ENCODE results near the gene FBXO31.

FBXO31 gene

DNA sequence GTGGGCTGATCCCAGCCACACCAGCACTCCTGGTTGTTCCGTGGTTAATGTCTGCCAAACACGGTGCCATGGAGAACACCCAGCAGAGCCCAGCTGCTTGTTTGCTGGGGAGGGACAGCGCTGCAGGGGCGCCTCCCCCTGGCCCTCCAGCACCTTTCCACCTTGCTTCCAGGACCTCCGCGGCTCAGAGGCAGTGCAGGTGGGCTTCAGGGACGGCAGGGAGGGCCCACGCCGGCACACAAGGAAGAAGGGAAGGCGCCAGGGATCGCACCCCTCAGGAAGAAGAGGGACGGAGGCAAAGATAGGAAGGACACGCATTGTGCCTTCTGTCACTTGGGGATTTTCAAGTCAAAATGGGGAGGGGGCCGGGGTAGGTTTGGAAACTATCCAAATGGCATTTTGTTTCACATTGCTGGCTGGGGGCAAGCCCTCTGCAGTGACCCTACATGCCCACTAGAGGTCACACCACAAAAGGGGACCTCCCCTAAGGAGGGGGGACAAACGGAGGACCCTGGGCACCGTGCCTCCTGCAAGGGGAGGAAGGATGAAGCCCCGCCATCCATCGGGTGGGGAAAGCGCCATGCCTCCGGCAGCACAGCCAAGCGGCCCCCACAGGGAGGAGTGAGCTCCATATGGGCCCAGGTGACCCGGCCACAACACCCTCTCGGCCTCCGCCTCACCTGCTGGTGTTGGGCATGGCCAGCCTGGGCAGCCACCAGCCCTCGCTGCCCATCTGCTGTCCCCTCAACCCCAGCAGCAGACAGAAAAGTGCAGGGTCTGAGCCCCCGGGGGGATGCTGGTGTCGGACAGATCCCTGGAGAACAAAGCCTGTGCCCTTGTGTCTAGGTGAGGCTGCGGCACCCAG is 58.9 kb downstream of the FBXO31 start:
- peak; percentile 46 for DNase-seq

DNA sequence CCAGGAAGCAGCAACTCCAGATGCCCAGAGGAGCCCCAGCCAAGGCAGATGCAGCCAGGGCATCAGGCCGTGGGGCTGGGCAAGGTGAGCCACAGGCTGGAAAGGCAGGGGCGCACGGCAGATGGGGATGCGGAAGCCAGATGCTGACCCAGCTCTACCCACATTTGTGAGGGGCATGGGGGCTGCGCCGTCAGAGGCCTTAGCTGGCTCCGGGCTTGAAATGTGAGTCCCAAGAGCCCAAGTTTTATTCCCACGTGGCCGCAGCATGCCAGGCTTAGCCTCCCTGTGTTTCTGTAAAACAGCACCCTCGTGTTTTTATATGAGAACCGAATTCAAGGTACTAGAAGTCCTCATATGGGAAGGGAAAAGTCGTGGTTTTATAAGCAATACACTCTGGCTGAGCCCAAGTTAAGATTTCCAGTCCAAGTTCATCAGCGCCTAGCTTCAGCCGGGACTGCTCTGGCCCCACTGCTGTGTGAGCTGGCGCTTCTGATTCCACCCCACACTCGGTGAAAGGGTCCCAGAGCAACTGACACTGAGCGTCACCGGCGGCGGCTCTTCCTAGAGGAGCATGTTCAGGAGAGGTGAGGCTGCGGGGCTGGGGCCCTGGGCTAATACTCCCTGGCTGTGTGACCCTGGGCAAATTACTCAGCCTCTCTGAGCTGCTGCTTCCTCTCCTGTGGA is 59.7 kb downstream of the FBXO31 start:
- DNase-seq: no peak

DNA sequence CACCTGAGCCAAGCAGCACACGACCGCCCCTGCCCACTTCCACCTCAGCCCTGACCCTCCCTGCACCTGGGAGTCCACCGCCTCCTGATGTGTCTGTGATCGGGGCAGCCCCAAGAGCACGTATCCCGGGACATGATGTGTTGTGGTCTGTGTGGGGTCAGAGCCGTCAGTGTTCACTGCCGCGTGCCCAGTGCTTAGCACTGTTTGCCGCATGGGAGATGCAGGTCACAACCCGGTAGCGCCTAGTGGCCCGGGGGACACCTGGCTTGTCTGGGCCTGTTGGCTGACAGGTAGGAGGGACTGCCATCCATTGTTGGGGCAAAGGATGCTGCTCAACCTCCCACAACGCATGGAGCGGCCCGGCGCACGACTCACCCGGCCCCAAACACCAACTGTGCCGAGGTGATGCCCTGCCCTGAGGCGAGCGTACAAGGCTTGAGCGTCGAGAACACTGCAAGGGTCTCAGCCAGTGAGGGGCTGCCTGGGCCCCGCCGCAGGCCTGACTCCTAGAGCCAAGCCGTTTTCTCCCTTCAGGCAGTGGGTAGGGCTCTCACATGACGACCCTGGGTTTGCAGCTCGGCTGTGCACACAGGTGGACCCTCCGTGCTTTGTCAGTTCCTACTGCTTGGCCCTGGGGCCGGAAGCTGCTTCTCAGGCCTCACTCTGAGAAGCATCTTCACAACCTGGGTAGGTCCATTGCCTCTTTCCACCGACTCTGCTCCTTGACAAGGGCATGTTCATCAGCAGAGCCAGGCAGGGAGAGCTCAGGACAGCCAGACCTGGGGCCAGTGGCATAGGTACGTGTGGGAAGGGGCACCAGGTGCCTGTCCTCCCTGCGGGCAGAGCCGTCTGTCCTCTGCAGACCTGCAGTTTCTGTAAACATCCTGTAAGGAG is 60.5 kb downstream of the FBXO31 start:
- DNase-seq: no peak

DNA sequence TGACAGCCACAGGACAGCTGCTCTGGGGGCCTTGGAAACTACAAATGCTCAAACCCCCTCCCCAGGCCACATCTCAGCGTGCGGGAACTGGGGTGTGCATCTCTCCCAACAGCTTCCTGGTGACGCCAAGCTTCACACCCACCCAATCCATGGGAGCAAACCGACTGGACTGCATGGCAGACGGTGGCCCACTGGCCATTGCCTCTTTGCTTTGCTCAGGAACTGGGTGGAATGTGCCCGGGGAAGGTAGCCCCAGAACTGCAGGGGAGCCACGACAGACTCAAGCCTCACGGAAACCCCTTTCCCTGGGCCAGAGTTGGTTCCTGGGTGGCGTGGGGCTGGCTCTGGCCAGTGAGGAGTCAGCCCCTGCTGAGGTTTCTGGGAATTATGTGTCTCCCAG is 61.2 kb downstream of the FBXO31 start:
- no peak for DNase-seq

DNA sequence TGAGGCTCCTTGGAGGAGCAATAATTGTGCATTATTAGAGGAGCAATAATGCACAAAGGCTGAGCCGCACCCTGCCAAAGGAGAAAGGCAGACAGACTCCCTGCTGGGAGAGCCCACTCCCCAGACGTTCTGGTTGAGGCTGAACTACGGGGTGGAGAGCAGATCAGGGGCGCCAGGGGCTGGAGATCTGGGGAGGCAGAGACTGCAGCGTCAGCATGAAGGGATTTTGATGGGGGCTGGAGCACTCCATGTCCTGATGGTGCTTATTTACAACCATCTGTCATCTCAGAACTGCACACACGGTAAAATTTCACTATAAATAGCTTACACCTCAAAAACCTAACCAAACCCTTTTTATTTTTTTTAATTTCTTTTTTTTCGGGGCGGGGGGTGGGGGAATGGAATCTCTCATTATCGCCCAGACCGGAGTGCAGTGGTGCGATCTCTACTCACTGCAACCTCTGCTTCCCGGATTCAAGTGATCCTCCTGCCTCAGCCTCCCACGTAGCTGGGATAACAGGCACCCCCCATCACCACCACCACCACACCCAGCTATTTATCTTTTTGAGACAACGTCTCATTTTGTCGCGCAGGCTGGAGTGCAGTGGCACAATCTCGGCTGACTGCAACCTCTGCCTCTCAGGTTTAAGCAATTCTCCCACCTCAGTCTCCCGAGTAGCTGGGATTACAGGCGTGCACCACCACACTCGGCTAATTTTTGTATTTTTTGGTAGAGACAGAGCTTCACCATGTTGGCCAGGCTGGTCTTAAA is 62.1 kb downstream of the FBXO31 start:
- DNase-seq: no peak

DNA sequence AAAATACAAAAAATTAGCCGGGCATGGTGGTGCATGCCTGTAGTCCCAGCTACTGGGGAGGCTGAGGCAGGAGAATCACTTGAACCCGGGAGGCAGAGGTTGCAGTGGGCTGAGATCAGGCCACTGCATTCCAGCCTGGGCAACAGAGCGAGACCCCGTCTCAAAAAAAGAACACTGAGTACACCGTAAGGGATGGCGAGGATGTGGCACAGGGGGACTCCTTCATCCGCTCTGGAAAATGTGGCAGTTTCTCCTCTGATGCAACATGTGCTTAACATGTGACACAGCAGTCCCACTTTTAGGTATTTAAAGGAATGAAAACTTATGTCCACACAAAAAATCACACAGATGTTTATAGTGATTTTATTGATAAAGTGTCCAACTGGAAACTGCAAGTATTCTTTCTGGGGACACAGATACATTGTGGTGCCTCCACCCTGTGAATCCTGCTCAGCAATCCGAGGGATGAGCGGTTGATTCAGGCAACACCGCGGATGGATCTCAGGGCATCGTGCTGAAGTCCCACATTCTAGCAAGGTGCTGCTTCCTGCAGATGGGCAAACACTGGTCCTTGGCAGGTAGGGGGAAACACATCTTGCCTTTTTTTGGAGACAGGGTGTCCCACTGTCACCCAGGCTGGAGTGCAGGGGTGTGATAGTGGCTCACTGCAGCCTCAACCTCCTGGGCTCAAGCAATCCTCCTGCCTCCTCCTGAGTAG is 62.9 kb downstream of the FBXO31 start:
- no peak for DNase-seq

DNA sequence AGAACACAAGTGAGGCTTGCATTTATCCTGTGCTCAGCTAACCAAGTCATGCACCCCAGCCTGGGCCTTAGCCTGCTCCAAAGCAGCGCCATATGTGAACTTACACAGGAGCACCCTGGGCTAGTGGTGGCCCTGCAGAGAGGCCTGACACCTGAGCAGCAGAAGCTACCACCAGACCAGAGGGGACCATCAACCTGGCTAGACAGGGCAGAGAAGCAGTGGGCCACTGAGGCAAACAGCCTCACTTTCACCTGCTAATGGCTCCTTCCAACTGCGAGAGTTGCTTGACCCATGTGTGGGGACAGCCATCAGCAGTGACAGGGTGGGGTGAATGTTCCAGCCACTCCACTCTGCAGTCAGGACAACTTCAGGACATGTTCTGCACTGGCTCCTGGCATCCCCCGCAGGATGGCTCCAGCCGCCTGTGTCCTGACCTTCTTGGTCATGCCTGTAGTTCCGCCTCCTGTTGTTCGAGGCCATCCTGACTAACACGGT is 63.5 kb downstream of the FBXO31 start:
- DNase-seq: no peak

DNA sequence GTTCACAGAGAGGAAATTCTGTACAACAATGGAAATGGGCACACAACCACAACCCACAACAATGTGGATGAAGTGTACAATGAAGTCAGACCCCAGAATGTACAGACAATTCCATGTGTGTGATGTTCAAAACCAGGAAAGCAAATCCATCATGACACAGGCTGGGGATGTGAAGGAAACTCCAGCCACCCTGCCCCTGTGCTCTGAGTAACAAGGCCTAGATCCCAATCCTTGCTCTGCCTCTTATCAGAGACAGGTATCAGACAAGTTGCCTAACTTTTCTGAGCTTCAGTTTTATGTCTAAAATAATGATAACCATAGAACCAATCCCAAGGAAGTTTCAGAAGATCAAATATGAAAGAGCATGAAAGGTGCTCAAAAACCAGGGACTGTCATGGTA is 64.6 kb downstream of the FBXO31 start:
- DNase-seq: no peak

DNA sequence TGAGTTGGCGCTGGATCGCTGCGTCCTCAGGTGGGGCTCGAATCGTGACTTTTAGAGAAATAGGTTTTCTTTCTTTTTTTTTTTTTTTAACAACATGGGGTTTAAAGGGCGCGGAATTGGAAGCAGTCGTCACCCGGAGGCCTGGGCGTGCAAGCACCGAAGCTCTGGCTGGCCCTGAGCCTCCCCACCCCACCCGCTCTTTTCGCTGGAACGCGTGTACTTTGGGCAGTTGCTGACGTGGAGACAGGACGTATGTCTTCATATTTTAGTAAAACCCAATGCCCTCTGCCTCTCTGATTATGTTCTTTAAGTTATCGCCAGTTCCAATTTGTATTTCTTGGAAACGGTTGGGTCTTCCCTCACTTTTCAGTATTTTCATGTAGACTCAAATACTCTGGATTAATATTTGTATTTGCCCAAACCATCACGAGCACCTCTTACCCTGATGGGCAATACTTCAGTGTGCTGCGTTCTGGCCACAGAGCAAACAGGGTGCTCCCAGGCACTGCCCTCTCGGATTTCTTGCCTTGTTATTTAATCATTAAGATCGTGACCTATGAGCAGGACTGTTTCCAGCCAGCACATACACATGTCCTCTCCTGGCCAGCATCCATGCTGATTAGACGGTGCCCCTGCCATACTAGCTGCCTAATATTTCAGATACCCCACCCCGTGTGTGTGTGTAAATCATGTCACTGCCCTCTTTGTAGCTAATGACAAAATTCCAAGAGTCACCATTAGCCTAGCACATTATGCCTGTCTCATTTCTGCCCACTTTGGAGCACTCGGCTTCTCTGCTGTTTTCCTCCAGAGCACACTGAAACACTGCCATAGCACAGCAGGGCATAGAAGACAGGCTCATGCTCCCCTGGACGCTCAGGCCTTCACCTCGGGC is 65.6 kb downstream of the FBXO31 start:
- peak; percentile 69 for DNase-seq

DNA sequence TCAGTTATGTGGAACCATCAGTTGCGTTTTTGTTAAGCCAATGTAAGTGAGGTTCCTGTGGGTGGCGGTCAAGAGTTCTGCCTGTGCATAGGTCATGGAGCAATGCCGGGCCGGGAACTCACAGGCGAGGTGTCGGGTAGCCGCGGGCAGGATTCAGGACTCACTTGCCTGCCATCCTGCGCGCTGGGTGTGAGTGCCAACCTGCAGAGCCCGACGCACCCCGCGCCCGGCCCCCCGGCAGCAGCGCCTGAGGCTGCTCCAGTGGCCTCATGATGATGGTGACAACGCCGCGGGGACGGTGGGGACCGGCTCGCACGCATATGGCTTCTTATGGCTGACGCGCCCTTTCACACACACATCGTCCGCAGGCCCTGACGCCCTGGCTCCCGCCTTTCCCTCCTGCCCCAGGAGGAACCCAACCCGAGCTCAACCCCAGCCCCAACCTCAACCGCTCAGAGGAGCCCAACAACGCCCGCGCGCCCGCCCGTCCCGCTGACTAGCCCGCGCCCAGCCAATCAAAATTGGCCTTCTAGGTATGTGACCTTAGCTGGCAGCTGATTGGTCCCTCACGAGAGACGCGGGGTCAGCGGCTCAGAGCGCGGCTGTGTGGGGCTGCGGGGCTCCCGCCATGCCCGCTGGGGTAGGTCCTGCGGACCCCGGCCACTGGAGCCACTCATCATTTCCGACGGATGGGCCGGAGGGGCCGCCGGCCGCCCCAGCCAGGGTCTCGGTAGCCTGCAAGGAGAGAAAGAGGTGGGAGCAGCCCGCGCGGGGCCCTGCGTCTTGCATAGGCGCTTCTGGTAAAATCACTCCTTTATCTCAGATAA is 66.4 kb downstream of the FBXO31 start, which contains the start of gene C16orf95:
TSS of gene C16orf95 (minus strand) at position 470 of the 827 bp plus-strand sequence. CDS start at position 320, 150 bp downstream.
- peak; percentile 97 for DNase-seq

DNA sequence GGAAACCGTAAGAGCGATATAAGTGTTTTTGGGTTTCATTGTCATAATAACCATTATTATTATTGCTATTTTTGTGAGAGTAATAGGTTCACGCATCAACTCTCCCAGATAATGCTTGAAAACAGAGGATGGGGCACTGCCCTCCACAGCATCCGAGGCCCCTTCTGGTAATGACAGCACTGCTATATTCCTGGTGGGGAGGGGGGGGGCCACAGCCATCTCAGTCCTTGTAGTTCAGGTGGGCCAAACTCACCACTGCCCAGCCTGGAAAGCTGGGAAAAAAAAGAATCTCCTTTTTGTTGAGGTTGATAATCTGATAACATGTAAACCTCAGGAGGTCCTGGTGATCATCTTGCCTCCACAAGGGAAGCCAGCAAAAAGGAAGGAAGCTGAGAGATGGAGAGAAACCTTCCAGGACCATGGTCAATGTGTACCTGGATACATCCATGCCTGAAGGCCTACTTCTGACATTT is 67.1 kb downstream of the FBXO31 start:
- DNase-seq: no peak

DNA sequence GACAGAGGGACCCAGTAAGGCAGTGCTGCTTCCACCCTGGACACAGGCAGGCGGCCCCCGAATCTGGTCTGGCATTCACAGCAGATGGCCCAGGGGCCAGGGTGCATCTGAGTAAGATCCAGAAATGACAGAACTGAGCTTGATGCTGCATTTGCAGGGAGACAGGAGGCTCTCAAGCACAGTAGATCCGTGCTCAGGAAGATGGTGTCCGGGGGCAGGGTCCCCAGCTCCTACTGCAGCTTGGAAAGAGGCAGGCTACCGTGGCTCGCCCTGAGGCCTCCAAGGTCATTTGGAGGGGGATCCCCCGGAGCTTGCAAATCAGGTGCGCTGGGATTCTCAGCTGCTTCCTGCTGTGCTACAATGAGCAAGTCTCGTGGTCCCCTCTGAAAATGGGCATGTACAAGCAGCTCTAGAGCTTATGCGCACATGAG is 68.6 kb downstream of the FBXO31 start:
- DNase-seq: no peak

DNA sequence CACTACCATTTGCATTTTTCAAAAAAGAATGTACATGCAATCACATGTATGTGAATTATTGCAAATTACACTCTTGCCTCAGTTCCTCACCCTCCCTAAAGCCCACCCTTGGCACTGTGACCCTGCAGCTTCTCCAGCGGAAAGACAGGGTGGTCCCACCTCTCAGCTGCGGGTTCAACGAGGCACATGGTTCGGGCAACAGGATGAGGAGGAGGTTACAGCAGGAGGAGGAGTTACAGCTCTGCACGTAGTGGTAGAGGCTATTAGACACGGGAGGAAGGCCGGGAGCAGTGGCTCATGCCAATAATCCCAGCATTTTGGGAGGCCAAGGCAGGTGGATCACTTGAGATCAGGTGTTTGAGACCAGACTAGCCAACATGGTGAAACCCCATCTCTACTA is 71.6 kb downstream of the FBXO31 start:
- DNase-seq: no peak

DNA sequence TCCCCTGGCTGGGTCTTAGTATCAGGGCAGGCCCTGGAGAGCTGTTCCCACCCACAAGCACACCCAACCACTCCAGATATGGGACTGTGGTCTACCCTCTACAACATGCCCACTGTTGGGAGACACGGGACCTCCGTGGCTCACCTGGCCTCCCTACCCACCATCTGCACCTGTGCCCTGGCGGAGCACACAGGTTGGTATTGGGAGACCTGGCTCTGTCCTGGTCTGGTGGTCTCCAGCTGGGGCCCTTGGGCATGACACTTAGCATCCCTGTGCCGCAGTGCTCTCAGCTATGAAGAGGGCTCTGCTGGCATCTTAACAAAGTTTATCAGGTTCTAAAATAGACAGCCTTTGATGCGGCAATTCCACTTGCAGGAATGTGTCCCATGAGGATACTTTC is 72.2 kb downstream of the FBXO31 start:
- DNase-seq: no peak

DNA sequence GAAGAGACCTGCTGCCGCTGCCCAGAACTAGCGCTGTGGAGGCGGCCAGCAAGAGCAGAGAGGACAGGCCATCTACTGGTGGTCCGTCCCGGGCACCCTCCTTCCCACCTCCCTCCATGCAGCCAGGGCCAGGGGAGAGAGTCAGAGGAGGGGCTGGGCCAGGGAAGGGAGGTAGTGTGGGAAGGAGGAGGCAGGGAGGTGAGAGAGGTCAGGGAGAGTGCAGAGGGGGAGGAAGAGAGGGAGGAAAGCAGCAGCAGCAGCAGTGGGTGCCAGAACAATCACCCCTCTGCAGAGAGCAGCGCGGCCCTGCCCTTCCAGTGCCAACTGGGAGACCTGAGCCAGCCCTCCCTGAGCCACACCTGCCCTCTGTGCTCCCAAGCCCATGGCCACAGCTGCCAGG is 73.0 kb downstream of the FBXO31 start:
- no peak for DNase-seq

DNA sequence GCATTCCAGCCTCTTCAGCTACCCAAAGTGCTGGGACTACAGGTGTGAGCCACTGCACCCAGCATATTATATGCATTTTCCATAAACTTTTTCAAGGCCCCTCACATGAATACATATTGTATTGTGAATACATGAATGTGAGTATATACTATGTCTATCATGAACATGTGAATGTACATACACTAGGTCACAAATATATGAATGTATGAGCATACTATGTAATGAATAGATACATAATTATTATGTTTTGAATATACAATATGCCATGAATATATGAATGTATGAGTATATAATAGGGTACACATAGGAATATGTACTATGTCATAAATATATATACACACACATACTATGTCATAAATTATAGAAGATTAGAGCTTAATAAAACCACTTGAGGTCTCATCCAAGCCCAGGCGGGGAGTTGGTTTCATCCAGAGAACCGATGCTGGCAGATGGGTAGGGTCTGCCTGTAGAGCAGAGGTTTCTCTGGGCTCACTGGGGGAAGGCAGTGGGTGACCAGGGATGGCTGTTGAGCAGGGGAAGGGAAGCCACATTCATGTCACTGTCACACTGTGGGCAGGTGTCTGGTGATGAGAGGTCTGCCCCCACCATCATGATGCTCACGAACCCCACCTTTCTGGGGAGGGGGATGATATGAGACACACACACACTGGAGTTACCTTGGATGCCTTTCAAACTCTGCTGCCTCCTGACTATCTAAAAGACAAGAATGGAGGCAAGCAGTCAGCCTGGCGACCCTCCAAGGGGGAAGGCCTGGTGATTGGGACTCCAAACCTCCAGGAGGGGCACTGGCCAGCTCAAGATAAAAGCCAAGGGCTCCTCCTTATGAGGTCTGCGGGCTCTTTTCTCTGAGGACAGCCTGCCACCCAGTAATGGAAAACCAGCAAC is 73.7 kb downstream of the FBXO31 start:
- no peak for DNase-seq

DNA sequence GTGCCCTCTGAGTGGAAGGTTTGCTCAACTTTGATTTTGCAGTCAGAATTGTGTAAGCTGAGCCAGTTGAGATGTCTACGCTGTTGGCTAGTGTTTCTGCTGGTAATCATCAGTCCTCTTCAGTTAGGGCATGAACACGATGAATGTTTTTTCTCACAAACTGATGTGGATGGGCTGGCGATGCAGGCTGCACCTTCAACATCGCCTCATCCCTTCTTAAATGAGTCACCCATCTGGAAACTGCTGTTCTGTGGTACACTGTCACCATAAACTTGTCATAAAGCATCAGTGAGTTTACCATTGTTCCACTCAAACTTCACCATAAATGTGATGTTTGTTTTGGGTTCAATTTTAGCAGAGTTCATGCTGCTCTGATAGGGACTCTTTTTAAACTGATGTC is 74.8 kb downstream of the FBXO31 start:
- no peak for DNase-seq

DNA sequence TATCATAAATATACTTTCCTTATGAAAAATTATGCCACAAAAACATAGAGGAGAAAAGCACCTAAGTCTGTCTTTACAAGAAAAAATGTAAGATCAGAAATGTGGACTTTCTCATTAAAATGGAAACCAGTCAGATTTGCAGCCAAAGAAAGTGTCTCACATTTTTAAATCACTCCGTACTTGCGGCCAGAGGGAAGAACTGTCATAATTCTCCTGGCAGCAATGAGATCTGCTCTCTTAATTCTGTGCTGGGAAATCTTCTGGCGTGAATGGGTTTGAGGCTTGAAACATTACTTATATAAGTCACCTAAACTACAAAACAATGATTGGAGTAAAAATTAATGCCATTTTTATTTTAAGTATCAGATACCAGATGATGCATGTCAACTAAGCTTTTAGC is 77.1 kb downstream of the FBXO31 start:
- DNase-seq: no peak

All from stimulated activated CD4-positive, alpha-beta T cell treated with anti-CD3 and anti-CD28 coated beads, Interleukin-15, amount 100 ng/mL, for 24 hours (primary cell).